ENCODE results near the gene RNF224. TPM values are rescaled to one million over a fixed set of nuclear protein-coding genes. Genes with fewer than 3 reads are reported as not detected.

The RNF224 gene
- total and polyA plus RNA-seq, 2 of the 13 experiments (the other 11 are each of a cell fraction or from before 2014, with no cell fraction given) = 0.09 TPM; not detected in 1

- Histone ChIP-seq H3K27ac (ENCODE audit: extremely low read length, insufficient read depth, low read length) (peak overlapping the region; percentile 80), H4K20me1 (ENCODE audit: insufficient read depth, low read length) (no peaks in the 10 kb centered on the region), H3K9me3 (ENCODE audit: low read length) (no peaks in the 10 kb centered on the region), H3K27me3 (ENCODE audit: control insufficient read depth in 1 of 2, insufficient read depth in 2 of 2, low read length in 2 of 2) (peaks cover 0 to 3% of the 10 kb centered on the region in 2 experiments; a peak in 1 of 5 replicates), H3K4me3 (replicated peaks in 1 of 3; ENCODE audit: insufficient read depth in 1 of 3, low read depth in 2 of 3, low read length in 3 of 3) (peak overlapping the region in 2 of 3 experiments; percentile 90 to 91; a peak in 3 of 6 replicates), H3K4me1 (ENCODE audit: insufficient read depth, low read length) (peaks cover 77% of the 10 kb centered on the region), H3K9ac (ENCODE audit: insufficient read depth, low read depth, low read length) (no peak overlapping the region), H3K4me2 (ENCODE audit: low read depth, low read length) (peak overlapping the region; percentile 79), H3K79me2 (ENCODE audit: insufficient read depth, low read length) (peaks cover 18% of the 10 kb centered on the region), H2AFZ (ENCODE audit: low read length) (no peak overlapping the region), H3K36me3 (replicated peaks in 1 of 2; ENCODE audit: control insufficient read depth in 1 of 2, insufficient read depth in 2 of 2, low read length in 2 of 2) (peaks cover 5 to 6% of the 10 kb centered on the region in 2 experiments; a peak in 3 of 5 replicates)
- CTCF ChIA-PET (ENCODE audit: low intra/inter-chr PET ratio, low total read pairs) = no interaction called here
- TF ChIP-seq ZBTB1 (CRISPR knock-in tag; IDR thresholded peaks at IDR 0.05; ENCODE audit: borderline replicate concordance) (no peak), ZNF772 (CRISPR knock-in tag; IDR thresholded peaks at IDR 0.05) (peak; percentile 56; the same call in 1 of the 2 replicates), MEIS1 (CRISPR knock-in tag; IDR thresholded peaks at IDR 0.05; ENCODE audit: borderline replicate concordance) (peak; percentile 18; the same call in 1 of the 2 replicates), PAX8 (CRISPR knock-in tag; IDR thresholded peaks at IDR 0.05; ENCODE audit: borderline replicate concordance) (no peak), SP4 (CRISPR knock-in tag; IDR thresholded peaks at IDR 0.05) (0 out of 2 replicates have a peak, but pooled peaks have one; percentile 14), TBP (CRISPR knock-in tag; IDR thresholded peaks at IDR 0.05) (no peak)
- TF ChIP-seq, protein P1, sequence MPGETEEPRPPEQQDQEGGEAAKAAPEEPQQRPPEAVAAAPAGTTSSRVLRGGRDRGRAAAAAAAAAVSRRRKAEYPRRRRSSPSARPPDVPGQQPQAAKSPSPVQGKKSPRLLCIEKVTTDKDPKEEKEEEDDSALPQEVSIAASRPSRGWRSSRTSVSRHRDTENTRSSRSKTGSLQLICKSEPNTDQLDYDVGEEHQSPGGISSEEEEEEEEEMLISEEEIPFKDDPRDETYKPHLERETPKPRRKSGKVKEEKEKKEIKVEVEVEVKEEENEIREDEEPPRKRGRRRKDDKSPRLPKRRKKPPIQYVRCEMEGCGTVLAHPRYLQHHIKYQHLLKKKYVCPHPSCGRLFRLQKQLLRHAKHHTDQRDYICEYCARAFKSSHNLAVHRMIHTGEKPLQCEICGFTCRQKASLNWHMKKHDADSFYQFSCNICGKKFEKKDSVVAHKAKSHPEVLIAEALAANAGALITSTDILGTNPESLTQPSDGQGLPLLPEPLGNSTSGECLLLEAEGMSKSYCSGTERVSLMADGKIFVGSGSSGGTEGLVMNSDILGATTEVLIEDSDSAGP (CRISPR knock-in tag; IDR thresholded peaks at IDR 0.05; ENCODE audit: borderline replicate concordance) = 0 out of 2 replicates have a peak, but pooled peaks have one; percentile 10
- TF ChIP-seq, protein P2, sequence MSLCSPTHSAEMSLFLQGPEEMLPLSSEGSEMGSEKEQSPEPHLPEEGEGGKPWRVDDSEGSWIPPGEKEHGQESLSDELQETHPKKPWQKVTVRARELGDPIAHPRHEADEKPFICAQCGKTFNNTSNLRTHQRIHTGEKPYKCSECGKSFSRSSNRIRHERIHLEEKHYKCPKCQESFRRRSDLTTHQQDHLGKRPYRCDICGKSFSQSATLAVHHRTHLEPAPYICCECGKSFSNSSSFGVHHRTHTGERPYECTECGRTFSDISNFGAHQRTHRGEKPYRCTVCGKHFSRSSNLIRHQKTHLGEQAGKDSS (CRISPR knock-in tag; IDR thresholded peaks at IDR 0.05; ENCODE audit: borderline replicate concordance, low read depth) = 0 out of 2 replicates have a peak, but pooled peaks have one; percentile 10
- DNase-seq (ENCODE audit: low spot score) = no peak
- no TSS peak for BruUV-seq (replicated peaks)
- in situ Hi-C loops (cut with HindIII; ENCODE audit: extremely low pct_ligation_motif_present, low pct_unique_long_range_greater_than_20kb) = no loop called here
- intact Hi-C loops (cut with micrococcal nuclease; ENCODE audit: unreplicated experiment) = no loop called here
- POLR2A ChIA-PET = interaction anchor here (0.6 to 14.2 kb wide), 15 partner anchors 10 to 197 kb away, joined by 3 to 317 read pairs (median 6); partner anchors contain the start of genes ANAPC2, ENTPD8, SAPCD2 and SSNA1
- 55% methylated on average over 16 of the region's 35 CpGs for WGBS (ENCODE audit: low lambda C conversion rate)
- FAIRE-seq = no peak
- no peak for ATAC-seq
Measured at GRCh38 chr9:137252555-137253506, 25.5 kb downstream of the RNF224 start.
